Activated naive CD4-positive, alpha-beta T cell treated with anti-CD3 and anti-CD28 coated beads, Interleukin-2, amount 50 U/mL, for 72 hours (primary cell): ENCODE results near the gene HES2. TPM values are rescaled to one million over a fixed set of nuclear protein-coding genes. Genes with fewer than 3 reads are reported as not detected.

Source experiments
- ATAC-seq, 2 donors: fragments of 150-1000 bp; cut with Tn5 transposase; 2 replicates each; pipeline ENCODE4 v1.10.0; 2021; ENCODE audit warnings: mild to moderate bottlenecking in 2 of 2, moderate library complexity in 2 of 2
- DNase-seq, 2 donors: peaks; one replicate each; pipeline ENCODE4 v3.0.0; 2021 to 2022; ENCODE audit warnings: low spot score in 2 of 2
- H3K27ac Mint-ChIP-seq, 2 donors: one replicate each; pipeline ENCODE4 v1.8.0; 2022; ENCODE audit warnings: mild to moderate bottlenecking in 2 of 2, mixed read lengths in 2 of 2
- H3K36me3 Mint-ChIP-seq, 2 donors: one replicate each; pipeline ENCODE4 v1.8.0; 2022; ENCODE audit warnings: mixed read lengths in 2 of 2
- H3K9me3 Mint-ChIP-seq, 2 donors: one replicate each; pipeline ENCODE4 v1.8.0; 2022; ENCODE audit warnings: mixed read lengths in 2 of 2
- total RNA-seq, 2 donors: library from RNA; stranded (reverse); gene quantifications; one replicate each; pipeline ENCODE4 v1.2.3, GENCODE V29; 2022

HES2 gene
- total RNA-seq, result 1 to 10 TPM in 1 of 2 donors, under 1 TPM in 1; 0.35 to 1.1 TPM

DNA sequence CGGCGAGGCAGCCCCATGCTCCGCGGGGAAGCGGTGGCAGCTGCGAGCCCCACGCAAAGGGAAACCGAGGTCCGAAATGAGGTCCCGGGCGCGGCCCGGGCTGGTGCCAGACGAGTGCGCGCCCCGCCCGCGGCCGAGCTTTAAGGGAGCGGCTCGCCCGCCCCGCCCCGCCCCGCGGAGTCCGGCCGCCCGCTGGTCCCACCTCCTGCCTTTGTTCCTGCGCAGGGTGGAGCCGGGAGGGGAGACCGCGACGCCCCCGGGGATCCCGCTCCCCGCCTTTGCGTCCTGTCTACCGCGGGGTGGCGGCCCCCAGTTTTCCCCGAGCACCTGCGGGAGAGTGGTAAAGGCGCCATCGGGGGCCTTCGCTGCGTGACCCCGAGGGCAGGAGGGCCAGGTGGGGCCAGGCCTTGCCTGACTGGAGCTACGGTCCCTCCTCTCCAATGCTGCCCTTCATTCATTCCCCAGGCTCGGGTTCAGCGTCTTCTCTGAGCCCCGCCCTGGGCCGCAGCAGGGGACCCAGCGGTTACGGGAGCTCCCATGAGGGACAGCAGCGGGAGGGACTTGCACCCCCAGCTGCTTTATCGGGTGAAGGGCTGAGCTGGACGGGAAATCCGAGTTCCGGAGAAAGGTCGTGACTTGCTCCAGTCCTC, at the start of gene HES2:
TSS of gene HES2 (minus strand) at position 116 of the 650 bp plus-strand sequence. CDS start at position 17, 99 bp downstream.
- DNase-seq (no peak), ATAC-seq (no peak)
- Mint-ChIP-seq H3K27ac (no peak within 1 kb of the TSS), H3K9me3 (no peaks in the 10 kb centered on the region), H3K36me3 (no peaks in the 10 kb centered on the region)

DNA sequence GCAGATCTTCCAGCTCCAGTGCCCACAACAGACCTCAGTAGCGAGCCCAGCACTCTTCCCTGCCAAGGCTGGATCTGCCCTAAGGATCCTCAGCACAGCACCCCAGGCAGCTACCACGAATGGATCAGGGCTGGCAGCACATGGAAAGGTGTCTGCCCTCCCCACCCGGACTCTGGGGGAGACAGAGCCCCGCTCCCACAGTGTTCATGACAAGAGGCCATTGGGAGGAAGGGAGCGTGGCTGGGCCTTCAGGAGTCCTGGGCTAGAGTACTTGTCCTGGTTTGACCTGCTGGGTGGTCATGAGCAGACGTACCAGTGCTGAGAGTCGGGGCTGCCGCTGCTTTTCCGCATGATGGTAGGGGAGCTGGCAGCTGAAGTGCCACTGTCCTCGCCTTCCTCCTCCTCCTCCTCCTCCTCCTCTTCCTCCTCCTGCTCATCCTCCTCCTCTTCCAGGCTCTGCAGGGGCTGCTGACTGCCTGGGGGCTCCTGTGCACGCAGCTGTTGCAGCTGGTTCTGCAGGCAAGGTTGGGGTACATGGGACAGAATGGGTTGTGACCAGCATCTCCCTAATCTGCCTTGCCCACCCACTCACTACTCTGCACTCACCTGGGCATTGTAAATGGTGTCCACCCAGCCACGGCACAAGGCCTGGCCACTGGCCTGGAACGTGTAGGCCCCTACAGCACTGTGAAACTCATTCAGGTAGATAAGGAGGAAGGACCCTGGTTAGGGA, 49.2 kb upstream of the HES2 start:
- Mint-ChIP-seq H3K9me3 (no peaks in the 10 kb centered on the region), H3K27ac (no peak overlapping the region), H3K36me3 (peaks cover 7% of the 10 kb centered on the region in 2 donors)
- no peak for ATAC-seq
- DNase-seq, result no peak

GRCh38 chr1:6467744-6468688, 48.3 kb upstream of the HES2 start:
- peaks cover 7 to 10% of the 10 kb centered on the region in 2 donors for H3K36me3 Mint-ChIP-seq
- no peaks in the 10 kb centered on the region for H3K9me3 Mint-ChIP-seq
- no peak for DNase-seq
- H3K27ac Mint-ChIP-seq, result no peak overlapping the region
- ATAC-seq, result no peak

DNA sequence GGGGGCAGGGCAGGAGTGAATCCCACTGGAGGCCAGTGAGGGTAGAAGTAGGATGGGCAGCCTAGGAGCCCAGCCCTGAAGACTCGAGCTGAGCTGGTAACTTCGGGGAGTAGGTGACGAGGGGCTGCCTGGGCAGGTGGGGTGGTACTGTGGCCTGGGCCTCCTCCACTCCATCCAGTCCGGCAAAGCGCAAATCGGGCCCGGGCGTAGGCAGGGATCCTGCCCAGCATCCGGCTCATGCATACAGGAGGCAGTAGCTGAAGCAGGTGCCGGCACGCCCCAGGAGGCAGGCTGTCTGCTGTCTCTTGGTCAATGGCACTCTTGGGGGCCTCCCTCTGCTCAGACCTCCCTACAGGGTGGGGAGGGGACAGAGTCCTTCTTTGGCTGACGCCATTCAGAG, 47.5 kb upstream of the HES2 start:
- no peak for ATAC-seq
- Mint-ChIP-seq H3K9me3 (no peaks in the 10 kb centered on the region), H3K36me3 (peaks cover 11 to 16% of the 10 kb centered on the region in 2 donors), H3K27ac (peak overlapping the region in 1 of 2 donors; percentile 92)
- no peak for DNase-seq

GRCh38 chr1:6466751-6467150, 47.0 kb upstream of the HES2 start:
- no peaks in the 10 kb centered on the region for H3K9me3 Mint-ChIP-seq
- ATAC-seq (no peak), DNase-seq (no peak)
- peak overlapping the region in 1 of 2 donors; percentile 92 for H3K27ac Mint-ChIP-seq
- H3K36me3 Mint-ChIP-seq, result peaks cover 12 to 19% of the 10 kb centered on the region in 2 donors

GRCh38 chr1:6466023-6466422, 46.3 kb upstream of the HES2 start, which contains the start of gene TNFRSF25:
TSS of gene TNFRSF25 (minus strand) at chr1:6466173. CDS start at chr1:6466107, 66 bp downstream.
- DNase-seq, result peak; percentile 56 to 75
- Mint-ChIP-seq H3K27ac (peak within 1 kb of the TSS; percentile 44 to 92), H3K36me3 (peaks cover 12 to 19% of the 10 kb centered on the region in 2 donors), H3K9me3 (no peaks in the 10 kb centered on the region)
- peak; percentile 75 to 83 for ATAC-seq

- Mint-ChIP-seq H3K9me3 (no peaks in the 10 kb centered on the region), H3K36me3 (peaks cover 12 to 19% of the 10 kb centered on the region in 2 donors), H3K27ac (peak overlapping the region; percentile 44 to 92)
- peak; percentile 55 to 56 for ATAC-seq
- peak in 1 of 2 donors; percentile 58 for DNase-seq
Observed at GRCh38 chr1:6465461-6466005, 45.8 kb upstream of the HES2 start.

GRCh38 chr1:6464915-6465314, 45.2 kb upstream of the HES2 start:
- Mint-ChIP-seq H3K36me3 (peaks cover 12 to 19% of the 10 kb centered on the region in 2 donors), H3K9me3 (no peaks in the 10 kb centered on the region), H3K27ac (peak overlapping the region; percentile 66 to 92)
- no peak for ATAC-seq
- no peak for DNase-seq

- peak in 1 of 2 donors; percentile 59 for DNase-seq
- H3K36me3 Mint-ChIP-seq, result peaks cover 12 to 19% of the 10 kb centered on the region in 2 donors
- H3K27ac Mint-ChIP-seq, result peak overlapping the region; percentile 66 to 92
- ATAC-seq, result peak; percentile 15 to 24
- no peaks in the 10 kb centered on the region for H3K9me3 Mint-ChIP-seq
Observed at GRCh38 chr1:6464514-6464836, 44.8 kb upstream of the HES2 start.

GRCh38 chr1:6463120-6463412, 43.3 kb upstream of the HES2 start:
- peaks cover 12 to 19% of the 10 kb centered on the region in 2 donors for H3K36me3 Mint-ChIP-seq
- no peak for DNase-seq
- peak overlapping the region in 1 of 2 donors; percentile 91 for H3K27ac Mint-ChIP-seq
- H3K9me3 Mint-ChIP-seq, result no peaks in the 10 kb centered on the region
- no peak for ATAC-seq

DNA sequence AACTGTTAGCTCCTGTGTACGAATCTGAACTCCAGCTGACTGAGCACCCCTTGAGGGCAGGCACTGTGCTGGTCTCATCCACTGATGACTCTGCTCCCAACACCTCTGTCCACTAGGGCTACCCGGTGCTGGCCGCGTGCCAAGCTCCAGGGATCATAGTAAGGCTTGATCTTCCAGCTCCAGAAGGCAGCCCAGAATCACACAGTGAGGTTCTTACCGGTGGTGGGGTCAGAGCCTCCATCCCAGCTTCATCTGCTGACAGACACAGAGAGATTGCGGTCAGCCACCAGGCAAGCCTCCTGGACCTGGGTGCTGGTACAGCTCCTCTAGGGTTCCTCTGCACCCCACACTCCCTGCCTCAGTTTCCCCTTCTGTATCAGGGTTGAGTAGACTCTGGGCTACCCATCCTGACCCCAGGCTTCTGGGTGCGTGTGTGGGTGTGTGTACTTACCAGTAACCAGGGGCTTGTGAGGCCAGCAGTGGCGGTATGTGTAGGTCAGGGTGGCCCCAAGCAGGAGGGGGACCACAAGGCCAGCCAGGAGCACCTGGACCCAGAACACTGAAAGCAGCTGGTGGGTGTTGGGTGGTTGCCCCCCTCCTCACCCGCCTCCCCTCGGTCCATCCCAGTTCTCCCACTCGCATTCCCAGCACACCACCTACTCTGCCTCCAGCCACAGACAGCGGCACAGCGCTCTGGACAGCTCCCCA, 42.8 kb upstream of the HES2 start:
- peaks cover 12 to 19% of the 10 kb centered on the region in 2 donors for H3K36me3 Mint-ChIP-seq
- H3K9me3 Mint-ChIP-seq, result no peaks in the 10 kb centered on the region
- DNase-seq (no peak), ATAC-seq (no peak)
- H3K27ac Mint-ChIP-seq, result peak overlapping the region; percentile 31 to 91

- Mint-ChIP-seq H3K27ac (peak overlapping the region; percentile 31 to 91), H3K36me3 (peaks cover 12 to 19% of the 10 kb centered on the region in 2 donors), H3K9me3 (no peaks in the 10 kb centered on the region)
- DNase-seq (no peak), ATAC-seq (no peak)
Observed at GRCh38 chr1:6461538-6462411, 42.1 kb upstream of the HES2 start.

DNA sequence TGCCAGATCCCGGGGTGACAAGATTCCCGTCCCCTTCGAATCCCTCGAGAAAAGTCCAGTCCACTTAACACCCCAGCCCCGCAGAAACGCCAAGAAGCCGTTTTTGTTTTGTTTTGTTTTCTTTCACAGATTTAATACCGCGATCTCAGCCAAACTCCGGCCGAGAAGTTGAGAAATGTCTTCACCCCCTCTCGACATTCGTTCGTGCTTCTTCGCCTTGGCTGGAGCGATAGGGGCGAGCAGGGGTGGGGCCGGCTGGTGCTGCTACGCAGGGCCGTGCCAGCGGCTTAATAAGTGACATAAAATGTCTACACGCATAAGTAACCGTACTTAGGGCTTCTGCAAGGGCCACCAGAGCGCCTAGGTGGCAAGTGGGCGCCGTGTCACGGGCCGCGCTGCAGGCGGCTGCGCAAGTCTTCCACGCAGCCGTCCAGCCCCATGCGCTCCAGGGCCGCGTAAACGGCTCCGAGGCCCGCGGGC, 41.4 kb upstream of the HES2 start:
- H3K36me3 Mint-ChIP-seq, result peaks cover 12 to 19% of the 10 kb centered on the region in 2 donors
- no peak for DNase-seq
- ATAC-seq, result no peak
- H3K9me3 Mint-ChIP-seq, result no peaks in the 10 kb centered on the region
- peak overlapping the region; percentile 91 to 94 for H3K27ac Mint-ChIP-seq

- DNase-seq (peak; percentile 76 to 83), ATAC-seq (peak; percentile 80 to 82)
- Mint-ChIP-seq H3K9me3 (no peaks in the 10 kb centered on the region), H3K27ac (peak overlapping the region; percentile 91 to 94), H3K36me3 (peaks cover 12 to 19% of the 10 kb centered on the region in 2 donors)
Observed at GRCh38 chr1:6460301-6461050, 40.8 kb upstream of the HES2 start.
